HCT116 (cell line): Measurements from ENCODE around the gene PEX6. TPM values are rescaled to one million over a fixed set of nuclear protein-coding genes. Genes with fewer than 3 reads are reported as not detected.

ENCODE experiments used
- ATAC-seq: fragments of 200-7000 bp; cut with Tn5 transposase; 2 replicates; pipeline ENCODE4 v1.9.1; 2020; ENCODE audit warnings: mild to moderate bottlenecking, moderate library complexity
- BruUV-seq: library from RNA; stranded (reverse); fragments of 400-500 nt; replicated peaks from 2 replicates; lab custom pipeline; 2021; lab: Mats Ljungman, UMichigan
- CTCF ChIA-PET: fragments of 300-600 bp; sonication (Branson Sonifier 250); formaldehyde crosslinking; loops from one replicate; lab custom pipeline; 2021; ENCODE audit warnings: antibody characterized with exemption; lab: Charles Lee
- POLR2A ChIA-PET: fragments of 300-600, 350-600 bp; sonication (Branson Sonifier 250); formaldehyde crosslinking; loops from one replicate; lab custom pipeline; 2021; ENCODE audit warnings: antibody characterized with exemption; lab: Charles Lee
- RAD21 ChIA-PET, 2 experiments: fragments of 300-600 bp; sonication (Branson Sonifier 250); formaldehyde crosslinking; loops; one replicate each; lab custom pipeline; 2023; ENCODE audit warnings: low total read pairs in 2 of 2; ENCODE audit not compliant: uncharacterized antibody in 2 of 2, unreplicated experiment in 2 of 2, low non-redundant PET in 1 of 2; lab: Charles Lee
- DNase-seq: peaks from one replicate; pipeline ENCODE4 v3.0.0-alpha.2; 2010; ENCODE audit warnings: low read depth, low spot score
- H2AFZ ChIP-seq: fragments of 200-600 bp; shearing (Covaris generic), sonication (generic); 2 replicates; pipeline ENCODE4 v1.6.1; 2017; ENCODE audit warnings: low read depth, mixed run types, mixed read lengths, antibody characterized with exemption, low read length; ENCODE audit not compliant: poor library complexity, severe bottlenecking
- H3K27ac ChIP-seq: 2 replicates; pipeline ENCODE4 v1.5.1; 2012; ENCODE audit warnings: low read depth, low read length
- H3K27me3 ChIP-seq: fragments of 200-600 bp; sonication (generic); 2 replicates; pipeline ENCODE4 v1.6.1; 2016; ENCODE audit warnings: mixed run types, low read length, mixed read lengths; ENCODE audit not compliant: insufficient read depth
- H3K36me3 ChIP-seq, 2 experiments: fragments of 200-500 bp in 1 of 2; fragments of 200-600 bp in 1 of 2; sonication (Bioruptor generic) in 1 of 2; sonication (generic) in 1 of 2; 2 replicates each; pipeline versions ENCODE4 v1.5.1 to v1.6.1; 2014 to 2016; ENCODE audit warnings: low read length in 2 of 2, inconsistent platforms in 1 of 2, mixed read lengths in 1 of 2, mixed run types in 1 of 2; ENCODE audit not compliant: insufficient read depth in 2 of 2, control insufficient read depth in 1 of 2
- H3K4me1 ChIP-seq, 2 experiments: fragments of 200-600 bp in 1 of 2; sonication (generic) in 1 of 2; 2 replicates each; pipeline versions ENCODE4 v1.5.1 to v1.6.1; 2012 to 2017; ENCODE audit warnings: low read length in 2 of 2, inconsistent platforms in 1 of 2, mild to moderate bottlenecking in 1 of 2, mixed read lengths in 1 of 2, mixed run types in 1 of 2, moderate library complexity in 1 of 2; ENCODE audit not compliant: insufficient read depth in 2 of 2, control insufficient read depth in 1 of 2
- H3K4me2 ChIP-seq: fragments of 200-600 bp; sonication (generic); 2 replicates; pipeline ENCODE4 v1.6.1; 2017; ENCODE audit warnings: mixed run types, low read length, mixed read lengths
- H3K4me3 ChIP-seq, 2 experiments: fragments of 200-600 bp in 1 of 2; sonication (generic) in 1 of 2; replicated peaks in 1 of 2; 2 replicates each; pipeline ENCODE4 v1.5.1; 2011 to 2016; ENCODE audit warnings: low read length in 2 of 2, control low read depth in 1 of 2, low read depth in 1 of 2, mild to moderate bottlenecking in 1 of 2, mixed read lengths in 1 of 2, mixed run types in 1 of 2
- H3K79me2 ChIP-seq: fragments of 200-600 bp; sonication (generic); 2 replicates; pipeline ENCODE4 v1.6.1; 2017; ENCODE audit warnings: mild to moderate bottlenecking, mixed run types, low read length, moderate library complexity, mixed read lengths; ENCODE audit not compliant: insufficient read depth
- H3K9ac ChIP-seq: fragments of 200-600 bp; sonication (generic); 2 replicates; pipeline ENCODE4 v1.6.1; 2016; ENCODE audit warnings: low read length, mixed read lengths
- H3K9me2 ChIP-seq: fragments of 200-600 bp; sonication (generic), shearing (Covaris generic); 2 replicates; pipeline ENCODE4 v1.6.1; 2017; ENCODE audit warnings: mixed run types, mild to moderate bottlenecking, moderate library complexity; ENCODE audit not compliant: insufficient read depth
- H3K9me3 ChIP-seq, 2 experiments: fragments of 200-500 bp in 1 of 2; fragments of 200-600 bp in 1 of 2; sonication (Bioruptor generic) in 1 of 2; sonication (generic) in 1 of 2; 2 replicates each; pipeline ENCODE4 v1.6.1; 2014 to 2017; ENCODE audit warnings: low read length in 2 of 2, mixed read lengths in 2 of 2, inconsistent platforms in 1 of 2, low read depth in 1 of 2, mild to moderate bottlenecking in 1 of 2, mixed run types in 1 of 2, moderate library complexity in 1 of 2; ENCODE audit not compliant: control insufficient read depth in 1 of 2, insufficient read depth in 1 of 2
- H4K20me1 ChIP-seq: fragments of 200-600 bp; sonication (generic), shearing (Covaris generic); 2 replicates; pipeline ENCODE4 v1.6.1; 2017; ENCODE audit warnings: mixed run types, mild to moderate bottlenecking, moderate library complexity; ENCODE audit not compliant: insufficient read depth
- CBX3 ChIP-seq: IDR thresholded peaks from 2 replicates; pipeline ENCODE4 v1.6.1; 2012; ENCODE audit warnings: low read depth
- CEBPB ChIP-seq: IDR thresholded peaks from 2 replicates; pipeline ENCODE4 v1.6.1; 2012; ENCODE audit warnings: low read depth
- FOSL1 ChIP-seq: IDR thresholded peaks from 2 replicates; pipeline ENCODE4 v1.6.1; 2012; ENCODE audit warnings: low read depth
- JUND ChIP-seq: IDR thresholded peaks from 2 replicates; pipeline ENCODE4 v1.6.1; 2012
- POLR2A ChIP-seq: IDR thresholded peaks from 2 replicates; pipeline ENCODE4 v1.7.0; 2011; ENCODE audit warnings: borderline replicate concordance; ENCODE audit not compliant: insufficient read depth, insufficient read length; ENCODE audit errors: extremely low read depth
- POLR2AphosphoS5 ChIP-seq: IDR thresholded peaks from 2 replicates; pipeline ENCODE4 v1.6.1; 2011; ENCODE audit warnings: mild to moderate bottlenecking, low read depth, low read length, moderate library complexity
- SIN3A ChIP-seq: IDR thresholded peaks from 2 replicates; pipeline ENCODE4 v1.6.1; 2012; ENCODE audit warnings: low read depth
- SP1 ChIP-seq: IDR thresholded peaks from 2 replicates; pipeline ENCODE4 v1.6.1; 2012; ENCODE audit warnings: low read depth
- TCF7L2 ChIP-seq: IDR thresholded peaks from 2 replicates; pipeline ENCODE4 v1.7.0; 2011; ENCODE audit warnings: borderline replicate concordance, inconsistent platforms; ENCODE audit not compliant: insufficient read depth, insufficient read length; ENCODE audit errors: extremely low read depth
- YY1 ChIP-seq: IDR thresholded peaks from 2 replicates; pipeline ENCODE4 v1.6.1; 2011; ENCODE audit warnings: low read length, low read depth, moderate library complexity, mild to moderate bottlenecking; ENCODE audit not compliant: insufficient replicate concordance; ENCODE audit errors: extremely low read depth
- ZNF274 ChIP-seq: fragments of 200-500 bp; sonication (Bioruptor generic); IDR thresholded peaks from 2 replicates; pipeline ENCODE4 v1.6.1; 2014; ENCODE audit warnings: mild to moderate bottlenecking, low read depth, low read length, inconsistent platforms
- intact Hi-C: fragments of 100-400 bp; cut with micrococcal nuclease; formaldehyde crosslinking; loops from 2 replicates; pipeline ENCODE4 v1.10.0; 2022
- total RNA-seq: library from RNA; stranded (reverse); gene quantifications from one replicate; pipeline ENCODE4 v1.2.1, GENCODE V29; 2021; ENCODE audit not compliant: unreplicated experiment
- TF ChIP-seq, protein P1 (sequence below): IDR thresholded peaks from 2 replicates; pipeline ENCODE4 v1.6.1; 2012; ENCODE audit warnings: low read depth
- TF ChIP-seq, protein P2 (sequence below): IDR thresholded peaks from 2 replicates; pipeline ENCODE4 v1.6.1; 2012

PEX6 gene
- total RNA-seq, 1 experiment from 2014 or later: 21.4 TPM

DNA sequence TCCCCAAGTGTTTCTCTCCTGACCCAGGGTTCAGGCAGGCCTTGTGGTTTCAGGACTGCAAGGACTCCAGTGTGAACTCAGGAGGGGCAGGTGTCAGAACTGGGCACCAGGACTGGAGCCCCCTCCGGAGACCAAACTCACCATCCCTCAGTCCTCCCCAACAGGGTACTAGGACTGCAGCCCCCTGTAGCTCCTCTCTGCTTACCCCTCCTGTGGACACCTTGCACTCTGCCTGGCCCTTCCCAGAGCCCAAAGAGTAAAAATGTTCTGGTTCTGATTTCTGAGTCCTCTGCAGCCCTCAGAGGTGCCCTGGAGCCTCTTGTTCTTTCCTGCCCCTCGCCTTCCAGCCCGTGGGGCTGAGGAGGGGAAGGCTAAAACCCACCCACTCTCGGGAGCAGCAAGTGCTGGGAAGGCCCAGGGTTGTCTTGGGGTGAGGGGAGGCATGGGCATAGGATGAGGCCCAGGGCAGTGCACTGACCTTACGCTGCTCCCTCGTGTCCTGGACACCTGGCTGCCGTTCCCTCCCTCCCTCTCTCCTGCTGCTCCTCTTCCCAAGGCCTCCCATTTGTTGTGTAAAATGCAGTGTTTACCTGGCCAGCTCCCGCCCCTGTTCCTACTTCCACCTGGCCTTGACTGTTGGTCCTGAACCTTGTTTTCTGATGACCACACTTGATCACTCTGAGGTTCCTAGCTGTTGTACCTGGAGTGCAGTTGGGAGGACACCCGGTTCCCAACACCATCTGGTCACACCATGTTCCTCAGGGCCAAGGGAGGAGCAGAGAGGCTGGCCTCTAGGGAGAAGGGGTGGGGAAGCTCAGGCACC is 39.8 kb downstream of the PEX6 start:
- ATAC-seq (0 out of 2 replicates have a peak, but pooled peaks have one; percentile 35), DNase-seq (no peak)
- H3K27me3 ChIP-seq: no peaks in the 10 kb centered on the region
- no peak overlapping the region for H3K9ac ChIP-seq
- H2AFZ ChIP-seq: no peak overlapping the region
- TF ChIP-seq CEBPB (no peak), YY1 (no peak), TCF7L2 (no peak), JUND (no peak), ZNF274 (no peak), SP1 (no peak), FOSL1 (no peak), SIN3A (no peak), CBX3 (no peak), POLR2AphosphoS5 (no peak), POLR2A (no peak)
- TF ChIP-seq, protein P1, sequence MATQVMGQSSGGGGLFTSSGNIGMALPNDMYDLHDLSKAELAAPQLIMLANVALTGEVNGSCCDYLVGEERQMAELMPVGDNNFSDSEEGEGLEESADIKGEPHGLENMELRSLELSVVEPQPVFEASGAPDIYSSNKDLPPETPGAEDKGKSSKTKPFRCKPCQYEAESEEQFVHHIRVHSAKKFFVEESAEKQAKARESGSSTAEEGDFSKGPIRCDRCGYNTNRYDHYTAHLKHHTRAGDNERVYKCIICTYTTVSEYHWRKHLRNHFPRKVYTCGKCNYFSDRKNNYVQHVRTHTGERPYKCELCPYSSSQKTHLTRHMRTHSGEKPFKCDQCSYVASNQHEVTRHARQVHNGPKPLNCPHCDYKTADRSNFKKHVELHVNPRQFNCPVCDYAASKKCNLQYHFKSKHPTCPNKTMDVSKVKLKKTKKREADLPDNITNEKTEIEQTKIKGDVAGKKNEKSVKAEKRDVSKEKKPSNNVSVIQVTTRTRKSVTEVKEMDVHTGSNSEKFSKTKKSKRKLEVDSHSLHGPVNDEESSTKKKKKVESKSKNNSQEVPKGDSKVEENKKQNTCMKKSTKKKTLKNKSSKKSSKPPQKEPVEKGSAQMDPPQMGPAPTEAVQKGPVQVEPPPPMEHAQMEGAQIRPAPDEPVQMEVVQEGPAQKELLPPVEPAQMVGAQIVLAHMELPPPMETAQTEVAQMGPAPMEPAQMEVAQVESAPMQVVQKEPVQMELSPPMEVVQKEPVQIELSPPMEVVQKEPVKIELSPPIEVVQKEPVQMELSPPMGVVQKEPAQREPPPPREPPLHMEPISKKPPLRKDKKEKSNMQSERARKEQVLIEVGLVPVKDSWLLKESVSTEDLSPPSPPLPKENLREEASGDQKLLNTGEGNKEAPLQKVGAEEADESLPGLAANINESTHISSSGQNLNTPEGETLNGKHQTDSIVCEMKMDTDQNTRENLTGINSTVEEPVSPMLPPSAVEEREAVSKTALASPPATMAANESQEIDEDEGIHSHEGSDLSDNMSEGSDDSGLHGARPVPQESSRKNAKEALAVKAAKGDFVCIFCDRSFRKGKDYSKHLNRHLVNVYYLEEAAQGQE: no peak
- TF ChIP-seq, protein P2, sequence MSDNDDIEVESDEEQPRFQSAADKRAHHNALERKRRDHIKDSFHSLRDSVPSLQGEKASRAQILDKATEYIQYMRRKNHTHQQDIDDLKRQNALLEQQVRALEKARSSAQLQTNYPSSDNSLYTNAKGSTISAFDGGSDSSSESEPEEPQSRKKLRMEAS: no peak
- no peaks in the 10 kb centered on the region for H3K9me3 ChIP-seq
- ChIA-PET CTCF (no interaction called here), RAD21 (no interaction called here), POLR2A (interaction anchor here (0.6 kb wide), 1 partner anchor 36 kb away, joined by 3 read pairs; no protein-coding TSS in a partner anchor)
- no TSS peak for BruUV-seq
- peaks cover 6% of the 10 kb centered on the region for H3K79me2 ChIP-seq
- no peaks in the 10 kb centered on the region for H3K9me2 ChIP-seq
- H3K4me2 ChIP-seq: no peak overlapping the region
- H3K4me1 ChIP-seq: no peaks in the 10 kb centered on the region
- H3K36me3 ChIP-seq: peaks cover 19 to 21% of the 10 kb centered on the region in 2 experiments; a peak in 3 of 4 replicates
- no peaks in the 10 kb centered on the region for H4K20me1 ChIP-seq
- intact Hi-C loops: no loop called here
- H3K27ac ChIP-seq: no peak overlapping the region
- H3K4me3 ChIP-seq: no peak overlapping the region
